HL-60 (cell line): ENCODE results near the gene CDC26.

Experiments used
- GABPA ChIP-seq: IDR thresholded peaks from 2 replicates; pipeline ENCODE4 v1.6.1; 2012; ENCODE audit warnings: low read depth
- POLR2AphosphoS5 ChIP-seq: IDR thresholded peaks from 2 replicates; pipeline ENCODE4 v1.6.1; 2012; ENCODE audit warnings: low read depth
- SPI1 ChIP-seq: IDR thresholded peaks from 2 replicates; pipeline ENCODE4 v1.6.1; 2012; ENCODE audit warnings: low read depth, mild to moderate bottlenecking, borderline replicate concordance
- TF ChIP-seq, protein P1 (sequence below): IDR thresholded peaks from one replicate; pipeline ENCODE4 v1.5.1; 2011; ENCODE audit warnings: low read length, control low read depth, inconsistent platforms; ENCODE audit not compliant: insufficient read depth
- TF ChIP-seq, protein P2 (sequence below): IDR thresholded peaks from 2 replicates; pipeline ENCODE4 v1.6.1; 2012; ENCODE audit warnings: low read depth; ENCODE audit not compliant: insufficient replicate concordance

DNA sequence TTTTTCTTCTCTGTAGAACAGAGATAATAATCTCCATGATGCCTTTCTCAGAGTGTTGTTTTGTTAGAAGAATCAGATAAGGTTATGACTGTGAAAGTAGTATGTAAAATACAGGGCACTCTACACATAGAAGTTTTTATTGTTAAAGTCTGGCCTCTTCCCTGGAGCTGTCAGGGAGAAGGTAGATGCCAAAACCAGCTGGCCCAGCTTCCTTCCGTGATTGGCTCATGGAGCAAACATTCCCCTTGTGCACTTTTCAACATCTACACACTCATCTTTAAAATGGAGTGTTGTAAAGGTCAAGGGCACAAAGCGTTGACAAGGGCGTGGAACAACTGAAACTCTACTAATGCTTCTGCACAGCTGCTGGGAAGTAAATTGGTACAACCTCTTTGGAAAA, 35.2 kb upstream of the CDC26 start:
- TF ChIP-seq, protein P1, sequence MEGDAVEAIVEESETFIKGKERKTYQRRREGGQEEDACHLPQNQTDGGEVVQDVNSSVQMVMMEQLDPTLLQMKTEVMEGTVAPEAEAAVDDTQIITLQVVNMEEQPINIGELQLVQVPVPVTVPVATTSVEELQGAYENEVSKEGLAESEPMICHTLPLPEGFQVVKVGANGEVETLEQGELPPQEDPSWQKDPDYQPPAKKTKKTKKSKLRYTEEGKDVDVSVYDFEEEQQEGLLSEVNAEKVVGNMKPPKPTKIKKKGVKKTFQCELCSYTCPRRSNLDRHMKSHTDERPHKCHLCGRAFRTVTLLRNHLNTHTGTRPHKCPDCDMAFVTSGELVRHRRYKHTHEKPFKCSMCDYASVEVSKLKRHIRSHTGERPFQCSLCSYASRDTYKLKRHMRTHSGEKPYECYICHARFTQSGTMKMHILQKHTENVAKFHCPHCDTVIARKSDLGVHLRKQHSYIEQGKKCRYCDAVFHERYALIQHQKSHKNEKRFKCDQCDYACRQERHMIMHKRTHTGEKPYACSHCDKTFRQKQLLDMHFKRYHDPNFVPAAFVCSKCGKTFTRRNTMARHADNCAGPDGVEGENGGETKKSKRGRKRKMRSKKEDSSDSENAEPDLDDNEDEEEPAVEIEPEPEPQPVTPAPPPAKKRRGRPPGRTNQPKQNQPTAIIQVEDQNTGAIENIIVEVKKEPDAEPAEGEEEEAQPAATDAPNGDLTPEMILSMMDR: no peak
- TF ChIP-seq POLR2AphosphoS5: no peak
- TF ChIP-seq, protein P2, sequence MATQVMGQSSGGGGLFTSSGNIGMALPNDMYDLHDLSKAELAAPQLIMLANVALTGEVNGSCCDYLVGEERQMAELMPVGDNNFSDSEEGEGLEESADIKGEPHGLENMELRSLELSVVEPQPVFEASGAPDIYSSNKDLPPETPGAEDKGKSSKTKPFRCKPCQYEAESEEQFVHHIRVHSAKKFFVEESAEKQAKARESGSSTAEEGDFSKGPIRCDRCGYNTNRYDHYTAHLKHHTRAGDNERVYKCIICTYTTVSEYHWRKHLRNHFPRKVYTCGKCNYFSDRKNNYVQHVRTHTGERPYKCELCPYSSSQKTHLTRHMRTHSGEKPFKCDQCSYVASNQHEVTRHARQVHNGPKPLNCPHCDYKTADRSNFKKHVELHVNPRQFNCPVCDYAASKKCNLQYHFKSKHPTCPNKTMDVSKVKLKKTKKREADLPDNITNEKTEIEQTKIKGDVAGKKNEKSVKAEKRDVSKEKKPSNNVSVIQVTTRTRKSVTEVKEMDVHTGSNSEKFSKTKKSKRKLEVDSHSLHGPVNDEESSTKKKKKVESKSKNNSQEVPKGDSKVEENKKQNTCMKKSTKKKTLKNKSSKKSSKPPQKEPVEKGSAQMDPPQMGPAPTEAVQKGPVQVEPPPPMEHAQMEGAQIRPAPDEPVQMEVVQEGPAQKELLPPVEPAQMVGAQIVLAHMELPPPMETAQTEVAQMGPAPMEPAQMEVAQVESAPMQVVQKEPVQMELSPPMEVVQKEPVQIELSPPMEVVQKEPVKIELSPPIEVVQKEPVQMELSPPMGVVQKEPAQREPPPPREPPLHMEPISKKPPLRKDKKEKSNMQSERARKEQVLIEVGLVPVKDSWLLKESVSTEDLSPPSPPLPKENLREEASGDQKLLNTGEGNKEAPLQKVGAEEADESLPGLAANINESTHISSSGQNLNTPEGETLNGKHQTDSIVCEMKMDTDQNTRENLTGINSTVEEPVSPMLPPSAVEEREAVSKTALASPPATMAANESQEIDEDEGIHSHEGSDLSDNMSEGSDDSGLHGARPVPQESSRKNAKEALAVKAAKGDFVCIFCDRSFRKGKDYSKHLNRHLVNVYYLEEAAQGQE: no peak
- TF ChIP-seq GABPA: no peak
- no peak for TF ChIP-seq SPI1
